Measurements from ENCODE around the gene CIB4. TPM values are rescaled to one million over a fixed set of nuclear protein-coding genes. Genes with fewer than 3 reads are reported as not detected.

CIB4 gene
- total and polyA plus RNA-seq, 2 of the 4 experiments (the other 2 are of a cell fraction), result not detected

DNA sequence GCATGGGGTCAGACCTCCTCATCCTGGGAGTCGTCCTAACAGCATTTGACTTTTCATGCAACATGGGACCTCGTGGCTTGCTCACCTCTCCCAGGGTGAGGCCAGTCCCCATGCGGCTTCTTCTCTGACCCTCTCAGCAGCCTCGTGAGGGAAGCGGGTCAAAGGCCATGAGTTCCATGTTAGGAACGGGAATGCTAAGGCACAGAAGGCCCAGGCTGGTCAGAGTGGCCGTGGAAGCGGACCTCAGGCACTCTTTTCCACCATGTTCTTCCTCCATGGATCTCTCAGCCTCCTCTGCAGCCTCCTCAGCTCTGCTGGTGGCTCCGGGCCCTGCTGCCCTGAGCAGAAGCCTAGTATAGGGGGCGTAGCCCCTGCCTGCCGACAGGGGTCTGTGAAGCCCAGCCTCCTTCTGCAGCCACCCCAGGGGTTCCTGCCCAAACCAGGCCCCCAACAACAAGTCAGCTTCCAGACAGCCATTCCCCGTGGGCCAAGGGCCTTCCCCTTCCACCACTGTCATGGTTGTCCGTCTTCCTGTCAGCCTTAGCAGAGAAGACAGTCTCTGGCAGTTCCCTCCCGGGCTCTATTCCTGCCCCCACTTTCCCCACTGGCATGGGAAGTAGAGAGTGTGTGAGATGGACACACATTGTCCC is 103.2 kb downstream of the CIB4 start:
- CTCF ChIA-PET, result no interaction called here

More for the DNA sequence above, 103.2 kb downstream of the CIB4 start:
- Histone ChIP-seq H3K18ac (ENCODE audit: low read depth, low read length) (no peak overlapping the region), H3K14ac (replicated peaks; ENCODE audit: low read depth, low read length) (no peak overlapping the region), H3K4me3 (ENCODE audit: insufficient read depth, low read depth, low read length) (no peak overlapping the region), H2BK20ac (ENCODE audit: low read depth, low read length) (no peak overlapping the region), H3K9me3 (ENCODE audit: control insufficient read depth, insufficient read depth, low read length) (no peaks in the 10 kb centered on the region), H3K4me2 (ENCODE audit: low read depth, low read length) (no peak overlapping the region), H3K56ac (ENCODE audit: extremely low read depth, insufficient read depth, low read length) (no peak overlapping the region), H2AK5ac (ENCODE audit: low read depth, low read length) (no peak overlapping the region), H3K27me3 (ENCODE audit: control insufficient read depth, insufficient read depth, low read length) (peaks cover 48% of the 10 kb centered on the region), H2AK9ac (replicated peaks; ENCODE audit: low read depth, low read length, poor library complexity) (no peak overlapping the region), H4K91ac (ENCODE audit: insufficient read depth, low read depth, low read length) (no peak overlapping the region), H3K36me3 (ENCODE audit: control insufficient read depth, insufficient read depth, low read length) (no peaks in the 10 kb centered on the region), H3K79me1 (ENCODE audit: low read depth in 1 of 2, low read length in 2 of 2) (no peaks in the 10 kb centered on the region), H3K9me1 (ENCODE audit: insufficient read depth, low read length) (no peaks in the 10 kb centered on the region), H3K23ac (ENCODE audit: low read depth, low read length) (no peak overlapping the region), H3K4me1 (ENCODE audit: control insufficient read depth, insufficient read depth, low read length) (no peaks in the 10 kb centered on the region), H2AFZ (replicated peaks; ENCODE audit: low read length, poor library complexity) (no peak overlapping the region), H4K5ac (ENCODE audit: low read depth, low read length) (no peak overlapping the region), H3K4ac (ENCODE audit: low read depth, low read length) (no peak overlapping the region), H4K8ac (ENCODE audit: low read depth in 2 of 2, low read length in 2 of 2) (no peak overlapping the region), H3K9ac (ENCODE audit: low read depth, low read length) (no peak overlapping the region), H2BK15ac (ENCODE audit: low read depth, low read length) (no peak overlapping the region), H2BK5ac (ENCODE audit: low read depth, low read length, poor library complexity, severe bottlenecking) (no peak overlapping the region), H2BK120ac (ENCODE audit: low read depth, low read length) (no peak overlapping the region), H4K20me1 (ENCODE audit: insufficient read depth, low read length) (no peaks in the 10 kb centered on the region), H3K27ac (ENCODE audit: insufficient read depth, low read length) (no peak overlapping the region)
- BruUV-seq (replicated peaks), result no TSS peak
- WGBS, 2 experiments (ENCODE audit: extremely low coverage in 2 of 2, insufficient read length in 1 of 2), result 31% methylated on average over 3 of the region's 14 CpGs; no CpG with 5 or more reads in 1 of the 2 experiments
- in situ Hi-C loops (cut with MboI; ENCODE audit: low sequenced_read_pairs) (no loop called here), intact Hi-C loops (cut with micrococcal nuclease) (no loop called here), dilution Hi-C loops (cut with HindIII; ENCODE audit: low sequenced_read_pairs, unreplicated experiment) (no loop called here)
- no peak for ATAC-seq (ENCODE audit: low read depth)
- TF ChIP-seq SMC3 (IDR thresholded peaks at IDR 0.05; ENCODE audit: low read depth, low read length), result no peak
- TF ChIP-seq MAFK (IDR thresholded peaks at IDR 0.05; ENCODE audit: low read depth, low read length), result no peak
- TF ChIP-seq RCOR1 (IDR thresholded peaks at IDR 0.05; ENCODE audit: insufficient replicate concordance, low read length), result no peak
- no peak for TF ChIP-seq RAD21 (IDR thresholded peaks at IDR 0.05; ENCODE audit: low read length)
- no peak for TF ChIP-seq CEBPB (IDR thresholded peaks at IDR 0.05; ENCODE audit: low read depth, low read length)
- no peak for TF ChIP-seq POLR2A (IDR thresholded peaks at IDR 0.05; ENCODE audit: low read depth, low read length)
- TF ChIP-seq, protein P1, sequence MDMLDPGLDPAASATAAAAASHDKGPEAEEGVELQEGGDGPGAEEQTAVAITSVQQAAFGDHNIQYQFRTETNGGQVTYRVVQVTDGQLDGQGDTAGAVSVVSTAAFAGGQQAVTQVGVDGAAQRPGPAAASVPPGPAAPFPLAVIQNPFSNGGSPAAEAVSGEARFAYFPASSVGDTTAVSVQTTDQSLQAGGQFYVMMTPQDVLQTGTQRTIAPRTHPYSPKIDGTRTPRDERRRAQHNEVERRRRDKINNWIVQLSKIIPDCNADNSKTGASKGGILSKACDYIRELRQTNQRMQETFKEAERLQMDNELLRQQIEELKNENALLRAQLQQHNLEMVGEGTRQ (IDR thresholded peaks at IDR 0.05; ENCODE audit: low read depth, low read length), result no peak
- no peak for TF ChIP-seq MXI1 (IDR thresholded peaks at IDR 0.05; ENCODE audit: borderline replicate concordance, low read depth, low read length)
- TF ChIP-seq, protein P2, sequence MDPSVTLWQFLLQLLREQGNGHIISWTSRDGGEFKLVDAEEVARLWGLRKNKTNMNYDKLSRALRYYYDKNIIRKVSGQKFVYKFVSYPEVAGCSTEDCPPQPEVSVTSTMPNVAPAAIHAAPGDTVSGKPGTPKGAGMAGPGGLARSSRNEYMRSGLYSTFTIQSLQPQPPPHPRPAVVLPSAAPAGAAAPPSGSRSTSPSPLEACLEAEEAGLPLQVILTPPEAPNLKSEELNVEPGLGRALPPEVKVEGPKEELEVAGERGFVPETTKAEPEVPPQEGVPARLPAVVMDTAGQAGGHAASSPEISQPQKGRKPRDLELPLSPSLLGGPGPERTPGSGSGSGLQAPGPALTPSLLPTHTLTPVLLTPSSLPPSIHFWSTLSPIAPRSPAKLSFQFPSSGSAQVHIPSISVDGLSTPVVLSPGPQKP (IDR thresholded peaks at IDR 0.05; ENCODE audit: borderline replicate concordance, low read depth, low read length), result no peak
- TF ChIP-seq BHLHE40 (IDR thresholded peaks at IDR 0.05; ENCODE audit: low read depth, low read length), result no peak
- TF ChIP-seq CTCF (conservative IDR thresholded peaks at IDR 0.05; ENCODE audit: low read depth, low read length), result no peak
- TF ChIP-seq MAZ (IDR thresholded peaks at IDR 0.05; ENCODE audit: borderline replicate concordance, low read depth, low read length), result no peak
- TF ChIP-seq CHD1 (IDR thresholded peaks at IDR 0.05; ENCODE audit: low read depth, low read length), result no peak
- no peak for TF ChIP-seq NFE2L2 (IDR thresholded peaks at IDR 0.05; ENCODE audit: low read depth, low read length)
- TF ChIP-seq FOS (IDR thresholded peaks at IDR 0.05; ENCODE audit: low read depth, low read length), result no peak
- no peak for TF ChIP-seq RFX5 (IDR thresholded peaks at IDR 0.05; ENCODE audit: low read depth, low read length)
- DNase-seq, result no peak
- POLR2A ChIA-PET (ENCODE audit: unreplicated experiment), result no interaction called here

Measured in IMR-90 (cell line).